PC-3 (cell line): ENCODE measurements around the gene FAM114A1.

Source experiments
- EZH2 ChIP-seq: fragments of 300-600 bp; sonication (generic); IDR thresholded peaks from one replicate; pipeline ENCODE4 v1.6.1; 2017; ENCODE audit warnings: antibody characterized with exemption, mild to moderate bottlenecking, low read length; ENCODE audit not compliant: unreplicated experiment
- EZH2phosphoT487 ChIP-seq: fragments of 300-600 bp; sonication (generic); IDR thresholded peaks from 2 replicates; pipeline ENCODE4 v1.6.1; 2018; ENCODE audit warnings: mild to moderate bottlenecking, antibody characterized with exemption, low read length, borderline replicate concordance
- TF ChIP-seq, protein P1 (sequence below): fragments of 300-600 bp; sonication (generic); conservative IDR thresholded peaks from 2 replicates; pipeline ENCODE4 v1.5.1; 2017; ENCODE audit warnings: antibody characterized with exemption, low read depth, mild to moderate bottlenecking, low read length

DNA sequence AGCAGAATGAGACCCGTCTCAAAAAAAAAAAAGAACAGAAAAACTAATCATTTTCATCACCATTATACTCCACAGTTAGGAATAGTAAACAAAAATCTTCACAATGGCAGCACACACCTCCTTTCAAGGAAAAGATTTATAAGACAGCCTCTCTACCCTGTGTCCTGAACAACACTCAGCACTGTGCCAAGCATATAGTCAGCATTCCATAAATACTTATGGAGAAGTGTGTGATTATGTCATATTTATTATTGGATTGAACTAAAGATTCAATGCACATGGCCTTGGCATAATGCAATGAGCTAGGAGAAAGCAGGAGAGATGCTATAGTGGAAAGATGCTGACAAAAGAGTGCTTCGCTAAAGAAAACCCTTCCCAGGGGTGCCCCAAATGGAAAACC is 52.6 kb downstream of the FAM114A1 start:
- TF ChIP-seq, protein P1, sequence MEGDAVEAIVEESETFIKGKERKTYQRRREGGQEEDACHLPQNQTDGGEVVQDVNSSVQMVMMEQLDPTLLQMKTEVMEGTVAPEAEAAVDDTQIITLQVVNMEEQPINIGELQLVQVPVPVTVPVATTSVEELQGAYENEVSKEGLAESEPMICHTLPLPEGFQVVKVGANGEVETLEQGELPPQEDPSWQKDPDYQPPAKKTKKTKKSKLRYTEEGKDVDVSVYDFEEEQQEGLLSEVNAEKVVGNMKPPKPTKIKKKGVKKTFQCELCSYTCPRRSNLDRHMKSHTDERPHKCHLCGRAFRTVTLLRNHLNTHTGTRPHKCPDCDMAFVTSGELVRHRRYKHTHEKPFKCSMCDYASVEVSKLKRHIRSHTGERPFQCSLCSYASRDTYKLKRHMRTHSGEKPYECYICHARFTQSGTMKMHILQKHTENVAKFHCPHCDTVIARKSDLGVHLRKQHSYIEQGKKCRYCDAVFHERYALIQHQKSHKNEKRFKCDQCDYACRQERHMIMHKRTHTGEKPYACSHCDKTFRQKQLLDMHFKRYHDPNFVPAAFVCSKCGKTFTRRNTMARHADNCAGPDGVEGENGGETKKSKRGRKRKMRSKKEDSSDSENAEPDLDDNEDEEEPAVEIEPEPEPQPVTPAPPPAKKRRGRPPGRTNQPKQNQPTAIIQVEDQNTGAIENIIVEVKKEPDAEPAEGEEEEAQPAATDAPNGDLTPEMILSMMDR, result no peak
- TF ChIP-seq EZH2, result no peak
- TF ChIP-seq EZH2phosphoT487, result no peak
